CD8-positive, alpha-beta memory T cell (primary cell): ENCODE data around the gene OBSL1. TPM values are rescaled to one million over a fixed set of nuclear protein-coding genes. Genes with fewer than 3 reads are reported as not detected.

Experiments
- CTCF ChIA-PET: fragments of 350-600 bp; sonication (Branson Sonifier 250); formaldehyde crosslinking; loops from one replicate; lab custom pipeline; 2021; ENCODE audit warnings: antibody characterized with exemption; lab: Charles Lee
- POLR2A ChIA-PET: fragments of 350-600 bp; sonication (Branson Sonifier 250); formaldehyde crosslinking; loops from one replicate; lab custom pipeline; 2021; ENCODE audit warnings: antibody characterized with exemption; lab: Charles Lee
- DNase-seq, 5 donors: peaks; one replicate each; pipeline versions ENCODE4 v3.0.0 to v3.0.0-alpha.2; 2020 to 2022; ENCODE audit warnings: mixed read lengths in 1 of 5
- H3K27ac ChIP-seq: one replicate; pipeline ENCODE4 v1.7.0; 2013; ENCODE audit warnings: low read depth, mild to moderate bottlenecking, low read length, moderate library complexity
- H3K27me3 ChIP-seq: 2 replicates; pipeline ENCODE4 v1.7.0; 2013; ENCODE audit warnings: low read length, mild to moderate bottlenecking; ENCODE audit not compliant: insufficient read depth, poor library complexity, severe bottlenecking
- H3K36me3 ChIP-seq: 2 replicates; pipeline ENCODE4 v1.7.0; 2013; ENCODE audit warnings: mild to moderate bottlenecking, low read length, moderate library complexity; ENCODE audit not compliant: insufficient read depth
- H3K4me1 ChIP-seq: 2 replicates; pipeline ENCODE4 v1.7.0; 2013; ENCODE audit warnings: mild to moderate bottlenecking, low read length, moderate library complexity; ENCODE audit not compliant: insufficient read depth
- H3K4me3 ChIP-seq: 2 replicates; pipeline ENCODE4 v1.7.0; 2013; ENCODE audit warnings: mild to moderate bottlenecking, low read length
- H3K9me3 ChIP-seq: 2 replicates; pipeline ENCODE4 v1.7.0; 2013; ENCODE audit warnings: mild to moderate bottlenecking, low read length
- H3K27ac Mint-ChIP-seq, 8 donors: one replicate each; pipeline ENCODE4 v1.8.0; 2020 to 2021; ENCODE audit warnings: mixed read lengths in 8 of 8, mild to moderate bottlenecking in 6 of 8, inconsistent platforms in 3 of 8, moderate library complexity in 3 of 8
- H3K27me3 Mint-ChIP-seq, 2 donors: one replicate each; pipeline ENCODE4 v1.8.0; 2020 to 2021; ENCODE audit warnings: mixed read lengths in 2 of 2, mild to moderate bottlenecking in 1 of 2, moderate library complexity in 1 of 2
- H3K36me3 Mint-ChIP-seq, 3 donors: one replicate each; pipeline ENCODE4 v1.8.0; 2020 to 2021; ENCODE audit warnings: mixed read lengths in 3 of 3, inconsistent platforms in 1 of 3, mild to moderate bottlenecking in 1 of 3
- H3K4me1 Mint-ChIP-seq, 3 donors: one replicate each; pipeline ENCODE4 v1.8.0; 2020 to 2021; ENCODE audit warnings: mixed read lengths in 3 of 3, inconsistent platforms in 1 of 3, mild to moderate bottlenecking in 1 of 3
- H3K4me3 Mint-ChIP-seq, 7 donors: one replicate each; pipeline ENCODE4 v1.8.0; 2020 to 2021; ENCODE audit warnings: mixed read lengths in 7 of 7, mild to moderate bottlenecking in 6 of 7, moderate library complexity in 4 of 7, inconsistent platforms in 2 of 7
- H3K9me3 Mint-ChIP-seq, 5 donors: one replicate each; pipeline ENCODE4 v1.8.0; 2020 to 2022; ENCODE audit warnings: mixed read lengths in 5 of 5, mild to moderate bottlenecking in 3 of 5, moderate library complexity in 2 of 5, inconsistent platforms in 1 of 5
- polyA plus RNA-seq: library from polyadenylated mRNA; unstranded; fragments of 300-500 nt; fragmentation: Illumina TruSeq; gene quantifications from one replicate; pipeline ENCODE4 v1.2.3, GENCODE V29; 2021
- total RNA-seq, 2 experiments: library from RNA; stranded (reverse); gene quantifications; one replicate each; pipeline ENCODE4 v1.2.3, GENCODE V29; 2021

The OBSL1 gene
- total and polyA plus RNA-seq, 3 experiments from 2014 or later = 0.48 to 0.69 TPM; not detected in 1

GRCh38 chr2:219510512-219511135 lies 60.7 kb downstream of the OBSL1 start:
- no peak for DNase-seq
- POLR2A ChIA-PET = interaction anchor here (1.0 kb wide), 1 partner anchor 11 kb away, joined by 5 read pairs; the partner anchor contains the start of gene GMPPA

DNA sequence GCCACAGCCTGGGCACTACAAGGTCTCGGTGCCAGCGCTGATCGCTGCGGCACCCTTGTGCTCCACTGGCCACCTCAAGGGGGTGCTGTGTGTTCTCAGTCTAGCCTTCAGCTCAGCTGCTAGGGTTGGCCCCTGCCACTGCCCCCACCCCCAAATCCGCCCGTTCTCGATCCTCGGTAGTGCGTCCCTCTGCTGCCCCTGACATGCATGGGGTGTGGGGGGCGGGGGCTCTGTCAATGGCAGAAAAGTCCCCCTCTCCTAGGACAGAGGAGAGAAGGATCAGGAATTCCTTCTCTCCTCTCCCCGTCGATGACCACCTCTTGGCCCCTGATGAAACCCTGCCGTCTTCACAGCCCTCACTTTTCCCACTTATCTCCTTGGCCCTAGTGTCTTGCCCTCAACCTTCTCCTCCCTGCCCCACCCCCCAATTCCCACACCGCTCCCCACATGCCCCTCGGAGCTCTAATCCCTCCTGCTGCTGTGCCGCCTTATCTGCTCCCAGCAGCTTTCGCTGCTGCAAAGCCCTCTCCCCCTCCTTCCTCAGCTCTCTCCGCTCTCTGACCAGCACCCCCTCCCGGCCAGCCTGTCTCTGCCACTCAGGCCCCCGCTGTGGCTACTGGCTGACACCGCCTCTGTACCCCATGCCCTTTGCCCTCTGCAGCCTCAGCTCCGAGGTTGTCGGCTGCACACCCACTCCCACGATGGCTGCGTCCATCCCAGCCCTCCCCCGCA lies 61.4 kb downstream of the OBSL1 start:
- Mint-ChIP-seq H3K4me3 (peak overlapping the region in 6 of 7 donors; percentile 19 to 71 (median 58)), H3K27ac (peak overlapping the region in 1 of 8 donors; percentile 21), H3K36me3 (peaks cover 1 to 25% (median 3%) of the 10 kb centered on the region in 3 donors), H3K9me3 (peaks cover 0 to 4% (median 0%) of the 10 kb centered on the region in 5 donors), H3K27me3 (peaks cover 42 to 56% of the 10 kb centered on the region in 2 donors), H3K4me1 (peaks cover 17 to 37% (median 20%) of the 10 kb centered on the region in 3 donors)
- no peaks in the 10 kb centered on the region for H3K9me3 ChIP-seq
- peaks cover 15% of the 10 kb centered on the region for H3K4me1 ChIP-seq
- H3K27ac ChIP-seq = peak overlapping the region; percentile 43
- POLR2A ChIA-PET = interaction anchor here (1.0 kb wide), 1 partner anchor 11 kb away, joined by 5 read pairs; the partner anchor contains the start of gene GMPPA
- H3K4me3 ChIP-seq = no peak overlapping the region
- peaks cover 12% of the 10 kb centered on the region for H3K27me3 ChIP-seq
- peak in 4 of 5 donors; percentile 7 to 42 (median 29) for DNase-seq
- CTCF ChIA-PET = interaction anchor here (0.6 to 6.7 kb wide), 12 partner anchors 9 to 101 kb away, joined by 3 to 36 read pairs (median 4); partner anchors contain the start of gene GMPPA
- H3K36me3 ChIP-seq = peaks cover 2% of the 10 kb centered on the region

More at GRCh38 chr2:219510512-219511135, 60.7 kb downstream of the OBSL1 start:
- peaks cover 0 to 4% (median 0%) of the 10 kb centered on the region in 5 donors for H3K9me3 Mint-ChIP-seq
- H3K4me3 Mint-ChIP-seq = peak overlapping the region in 3 of 7 donors; percentile 19 to 36 (median 32)
- Histone ChIP-seq H3K27me3 (peaks cover 12% of the 10 kb centered on the region), H3K36me3 (no peaks in the 10 kb centered on the region), H3K4me3 (no peak overlapping the region), H3K4me1 (peaks cover 15% of the 10 kb centered on the region), H3K27ac (peak overlapping the region; percentile 43), H3K9me3 (no peaks in the 10 kb centered on the region)
- H3K27ac Mint-ChIP-seq = no peak overlapping the region
- H3K27me3 Mint-ChIP-seq = peaks cover 45 to 63% of the 10 kb centered on the region in 2 donors
- CTCF ChIA-PET = interaction anchor here (0.9 to 6.7 kb wide), 9 partner anchors 10 to 88 kb away, joined by 3 to 36 read pairs (median 5); partner anchors contain the start of gene GMPPA
- peaks cover 17 to 39% (median 20%) of the 10 kb centered on the region in 3 donors for H3K4me1 Mint-ChIP-seq
- peaks cover 1 to 18% (median 3%) of the 10 kb centered on the region in 3 donors for H3K36me3 Mint-ChIP-seq

GRCh38 chr2:219508971-219509779 lies 62.2 kb downstream of the OBSL1 start:
- H3K9me3 Mint-ChIP-seq = peaks cover 0 to 4% (median 0%) of the 10 kb centered on the region in 5 donors
- Histone ChIP-seq H3K4me1 (peaks cover 15% of the 10 kb centered on the region), H3K27ac (peak overlapping the region; percentile 38), H3K9me3 (no peaks in the 10 kb centered on the region), H3K4me3 (no peak overlapping the region), H3K27me3 (peaks cover 12% of the 10 kb centered on the region), H3K36me3 (peaks cover 8% of the 10 kb centered on the region)
- CTCF ChIA-PET = interaction anchor here (1.0 to 6.7 kb wide), 7 partner anchors 9 to 71 kb away, joined by 3 to 36 read pairs (median 7); partner anchors contain the start of gene GMPPA
- H3K27me3 Mint-ChIP-seq = peaks cover 39 to 50% of the 10 kb centered on the region in 2 donors
- H3K27ac Mint-ChIP-seq = peak overlapping the region in 1 of 8 donors; percentile 21
- peaks cover 5 to 33% (median 10%) of the 10 kb centered on the region in 3 donors for H3K36me3 Mint-ChIP-seq
- POLR2A ChIA-PET = no interaction called here
- no peak for DNase-seq
- peak overlapping the region in 6 of 7 donors; percentile 19 to 71 (median 58) for H3K4me3 Mint-ChIP-seq
- peaks cover 17 to 34% (median 19%) of the 10 kb centered on the region in 3 donors for H3K4me1 Mint-ChIP-seq

- H3K27ac Mint-ChIP-seq = no peak overlapping the region
- H3K27me3 Mint-ChIP-seq = peaks cover 32 to 43% of the 10 kb centered on the region in 2 donors
- peaks cover 9 to 41% (median 18%) of the 10 kb centered on the region in 3 donors for H3K36me3 Mint-ChIP-seq
- ChIA-PET CTCF (interaction anchor here (1.9 to 6.7 kb wide), 2 partner anchors 12 to 17 kb away, joined by 7 to 36 read pairs; partner anchors contain the start of gene GMPPA), POLR2A (no interaction called here)
- Histone ChIP-seq H3K4me3 (no peak overlapping the region), H3K27me3 (peaks cover 8% of the 10 kb centered on the region), H3K4me1 (peaks cover 15% of the 10 kb centered on the region), H3K27ac (no peak overlapping the region), H3K9me3 (no peaks in the 10 kb centered on the region), H3K36me3 (peaks cover 14% of the 10 kb centered on the region)
- peaks cover 12 to 26% (median 12%) of the 10 kb centered on the region in 3 donors for H3K4me1 Mint-ChIP-seq
- H3K9me3 Mint-ChIP-seq = peaks cover 0 to 4% (median 0%) of the 10 kb centered on the region in 5 donors
- DNase-seq = no peak
- no peak overlapping the region for H3K4me3 Mint-ChIP-seq
These were observed 63.0 kb downstream of the OBSL1 start for GRCh38 chr2:219508444-219508734.

DNA sequence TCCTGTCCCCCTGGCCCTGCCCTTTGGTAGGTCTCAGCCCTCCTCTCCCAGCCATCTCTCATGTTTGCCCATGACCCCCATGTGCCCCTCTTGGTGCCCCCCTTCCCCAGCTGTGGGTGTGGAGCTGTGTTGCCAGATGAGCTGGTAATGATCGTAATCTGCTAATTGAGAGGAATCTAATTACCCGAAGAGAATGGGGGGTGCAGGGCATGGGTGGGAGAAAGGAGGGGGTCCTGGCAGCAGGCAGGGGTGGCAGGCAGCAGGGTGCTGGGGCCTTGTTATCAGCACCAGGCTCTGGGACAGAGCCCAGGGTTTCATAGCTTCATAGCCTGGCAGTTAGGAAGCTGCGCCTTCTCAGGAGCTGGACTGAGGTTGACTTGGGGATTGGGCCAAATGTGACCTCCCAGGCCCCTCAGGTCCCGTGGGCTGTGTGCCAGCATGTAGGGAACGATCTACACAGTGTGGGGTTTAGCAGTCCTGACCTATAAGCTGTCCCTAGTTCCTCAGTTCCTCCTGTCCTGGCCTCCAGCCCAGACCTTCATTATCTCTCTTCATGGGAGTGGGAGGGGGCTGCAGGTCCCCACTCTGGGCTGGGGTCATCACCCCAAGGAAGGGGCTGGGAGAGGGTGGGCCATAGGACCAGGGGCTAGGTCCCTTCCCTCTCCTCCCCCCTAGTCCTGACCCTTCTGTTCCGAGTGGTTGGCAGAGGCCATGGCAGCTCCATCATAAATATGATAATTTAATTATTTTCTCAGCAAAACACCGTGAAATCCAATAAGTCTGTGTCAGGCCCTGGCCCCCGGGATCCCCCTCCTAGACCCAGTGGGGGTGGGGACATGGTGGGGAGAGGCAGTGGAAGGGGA lies 63.5 kb downstream of the OBSL1 start:
- Mint-ChIP-seq H3K36me3 (peaks cover 9 to 43% (median 19%) of the 10 kb centered on the region in 3 donors), H3K27ac (no peak overlapping the region), H3K27me3 (peaks cover 28 to 37% of the 10 kb centered on the region in 2 donors), H3K4me3 (no peak overlapping the region), H3K9me3 (peaks cover 0 to 4% (median 0%) of the 10 kb centered on the region in 5 donors), H3K4me1 (peaks cover 10 to 21% (median 11%) of the 10 kb centered on the region in 3 donors)
- peaks cover 14% of the 10 kb centered on the region for H3K36me3 ChIP-seq
- no peak overlapping the region for H3K27ac ChIP-seq
- DNase-seq = no peak
- no peaks in the 10 kb centered on the region for H3K9me3 ChIP-seq
- H3K4me3 ChIP-seq = no peak overlapping the region
- H3K4me1 ChIP-seq = peaks cover 15% of the 10 kb centered on the region
- ChIA-PET POLR2A (no interaction called here), CTCF (interaction anchor here (0.9 to 6.7 kb wide), 4 partner anchors 12 to 33 kb away, joined by 3 to 36 read pairs (median 4); partner anchors contain the start of gene GMPPA)
- H3K27me3 ChIP-seq = peaks cover 4% of the 10 kb centered on the region

GRCh38 chr2:219506802-219507526 lies 64.4 kb downstream of the OBSL1 start:
- H3K27me3 ChIP-seq = no peaks in the 10 kb centered on the region
- peaks cover 8 to 17% (median 11%) of the 10 kb centered on the region in 3 donors for H3K4me1 Mint-ChIP-seq

More at GRCh38 chr2:219506802-219507526, 64.4 kb downstream of the OBSL1 start:
- DNase-seq = no peak
- H3K27me3 Mint-ChIP-seq = peaks cover 23 to 32% of the 10 kb centered on the region in 2 donors
- Histone ChIP-seq H3K36me3 (peaks cover 14% of the 10 kb centered on the region), H3K4me1 (peaks cover 15% of the 10 kb centered on the region), H3K9me3 (no peaks in the 10 kb centered on the region), H3K27ac (no peak overlapping the region), H3K4me3 (no peak overlapping the region)
- peaks cover 9 to 47% (median 19%) of the 10 kb centered on the region in 3 donors for H3K36me3 Mint-ChIP-seq
- peaks cover 0 to 4% (median 0%) of the 10 kb centered on the region in 5 donors for H3K9me3 Mint-ChIP-seq
- POLR2A ChIA-PET = no interaction called here
- CTCF ChIA-PET = interaction anchor here (0.6 to 6.7 kb wide), 6 partner anchors 11 to 34 kb away, joined by 3 to 36 read pairs (median 4); partner anchors contain the start of gene GMPPA
- no peak overlapping the region for H3K4me3 Mint-ChIP-seq
- H3K27ac Mint-ChIP-seq = no peak overlapping the region
